Measurements from ENCODE around the gene GLYR1.
A peak's percentile ranks its signal among the peaks of the same experiment; 100 is the strongest.

The GLYR1 gene

DNA sequence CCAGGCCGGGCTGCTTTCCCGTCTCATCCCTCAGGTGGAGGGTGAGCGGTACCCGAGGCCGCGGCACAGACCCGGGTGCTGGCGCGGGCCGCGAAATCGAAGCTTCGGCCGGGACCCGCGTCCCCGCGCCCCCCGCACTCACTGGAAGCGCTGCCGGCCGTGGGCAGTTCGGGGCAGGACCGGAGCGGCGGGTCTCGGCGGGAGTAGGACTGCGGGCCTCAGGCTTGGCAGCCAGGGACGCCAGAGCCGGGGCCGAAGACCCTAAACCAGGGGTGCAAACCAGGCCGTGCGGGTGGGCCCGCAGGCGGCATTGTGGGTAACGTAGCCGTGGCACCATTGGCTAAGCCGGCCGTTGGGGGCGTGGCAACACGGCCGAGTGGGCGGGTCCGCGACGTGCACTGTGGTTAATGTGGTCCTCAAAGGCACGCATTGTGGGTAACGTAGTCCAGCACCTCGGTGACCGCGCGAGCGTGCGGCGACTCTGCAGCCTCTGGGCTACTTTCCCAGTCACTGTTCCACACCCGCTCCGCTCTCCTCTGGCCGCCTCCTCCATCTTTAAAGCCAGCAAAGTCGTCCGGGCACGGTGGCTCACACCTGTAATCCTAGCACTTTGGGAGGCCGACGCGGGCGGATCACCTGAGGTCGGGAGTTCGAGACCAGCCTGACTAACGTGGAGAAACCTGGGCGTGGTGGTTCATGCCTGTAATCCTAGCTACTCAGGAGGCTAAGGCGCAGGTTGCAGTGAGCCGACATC is 80.0 kb downstream of the GLYR1 start, which contains the start of gene ZNF500 (continued):
- peak; percentile 47; the same call in 1 of the 2 replicates for TF ChIP-seq ZEB2 (tag by site-specific recombination; IDR thresholded peaks at IDR 0.05)
- TF ChIP-seq, protein P1, sequence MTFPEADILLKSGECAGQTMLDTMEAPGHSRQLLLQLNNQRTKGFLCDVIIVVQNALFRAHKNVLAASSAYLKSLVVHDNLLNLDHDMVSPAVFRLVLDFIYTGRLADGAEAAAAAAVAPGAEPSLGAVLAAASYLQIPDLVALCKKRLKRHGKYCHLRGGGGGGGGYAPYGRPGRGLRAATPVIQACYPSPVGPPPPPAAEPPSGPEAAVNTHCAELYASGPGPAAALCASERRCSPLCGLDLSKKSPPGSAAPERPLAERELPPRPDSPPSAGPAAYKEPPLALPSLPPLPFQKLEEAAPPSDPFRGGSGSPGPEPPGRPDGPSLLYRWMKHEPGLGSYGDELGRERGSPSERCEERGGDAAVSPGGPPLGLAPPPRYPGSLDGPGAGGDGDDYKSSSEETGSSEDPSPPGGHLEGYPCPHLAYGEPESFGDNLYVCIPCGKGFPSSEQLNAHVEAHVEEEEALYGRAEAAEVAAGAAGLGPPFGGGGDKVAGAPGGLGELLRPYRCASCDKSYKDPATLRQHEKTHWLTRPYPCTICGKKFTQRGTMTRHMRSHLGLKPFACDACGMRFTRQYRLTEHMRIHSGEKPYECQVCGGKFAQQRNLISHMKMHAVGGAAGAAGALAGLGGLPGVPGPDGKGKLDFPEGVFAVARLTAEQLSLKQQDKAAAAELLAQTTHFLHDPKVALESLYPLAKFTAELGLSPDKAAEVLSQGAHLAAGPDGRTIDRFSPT (tag by site-specific recombination; IDR thresholded peaks at IDR 0.05), result peak; percentile 91
- TF ChIP-seq, protein P2, sequence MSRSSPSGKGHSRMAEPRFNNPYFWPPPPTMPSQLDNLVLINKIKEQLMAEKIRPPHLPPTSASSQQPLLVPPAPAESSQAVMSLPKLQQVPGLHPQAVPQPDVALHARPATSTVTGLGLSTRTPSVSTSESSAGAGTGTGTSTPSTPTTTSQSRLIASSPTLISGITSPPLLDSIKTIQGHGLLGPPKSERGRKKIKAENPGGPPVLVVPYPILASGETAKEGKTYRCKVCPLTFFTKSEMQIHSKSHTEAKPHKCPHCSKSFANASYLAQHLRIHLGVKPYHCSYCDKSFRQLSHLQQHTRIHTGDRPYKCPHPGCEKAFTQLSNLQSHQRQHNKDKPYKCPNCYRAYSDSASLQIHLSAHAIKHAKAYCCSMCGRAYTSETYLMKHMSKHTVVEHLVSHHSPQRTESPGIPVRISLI (tag by site-specific recombination; IDR thresholded peaks at IDR 0.05), result no peak
- TF ChIP-seq, protein P3, sequence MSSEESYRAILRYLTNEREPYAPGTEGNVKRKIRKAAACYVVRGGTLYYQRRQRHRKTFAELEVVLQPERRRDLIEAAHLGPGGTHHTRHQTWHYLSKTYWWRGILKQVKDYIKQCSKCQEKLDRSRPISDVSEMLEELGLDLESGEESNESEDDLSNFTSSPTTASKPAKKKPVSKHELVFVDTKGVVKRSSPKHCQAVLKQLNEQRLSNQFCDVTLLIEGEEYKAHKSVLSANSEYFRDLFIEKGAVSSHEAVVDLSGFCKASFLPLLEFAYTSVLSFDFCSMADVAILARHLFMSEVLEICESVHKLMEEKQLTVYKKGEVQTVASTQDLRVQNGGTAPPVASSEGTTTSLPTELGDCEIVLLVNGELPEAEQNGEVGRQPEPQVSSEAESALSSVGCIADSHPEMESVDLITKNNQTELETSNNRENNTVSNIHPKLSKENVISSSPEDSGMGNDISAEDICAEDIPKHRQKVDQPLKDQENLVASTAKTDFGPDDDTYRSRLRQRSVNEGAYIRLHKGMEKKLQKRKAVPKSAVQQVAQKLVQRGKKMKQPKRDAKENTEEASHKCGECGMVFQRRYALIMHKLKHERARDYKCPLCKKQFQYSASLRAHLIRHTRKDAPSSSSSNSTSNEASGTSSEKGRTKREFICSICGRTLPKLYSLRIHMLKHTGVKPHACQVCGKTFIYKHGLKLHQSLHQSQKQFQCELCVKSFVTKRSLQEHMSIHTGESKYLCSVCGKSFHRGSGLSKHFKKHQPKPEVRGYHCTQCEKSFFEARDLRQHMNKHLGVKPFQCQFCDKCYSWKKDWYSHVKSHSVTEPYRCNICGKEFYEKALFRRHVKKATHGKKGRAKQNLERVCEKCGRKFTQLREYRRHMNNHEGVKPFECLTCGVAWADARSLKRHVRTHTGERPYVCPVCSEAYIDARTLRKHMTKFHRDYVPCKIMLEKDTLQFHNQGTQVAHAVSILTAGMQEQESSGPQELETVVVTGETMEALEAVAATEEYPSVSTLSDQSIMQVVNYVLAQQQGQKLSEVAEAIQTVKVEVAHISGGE (tag by site-specific recombination; conservative IDR thresholded peaks at IDR 0.05; ENCODE audit: low read depth), result peak; percentile 43

DNA sequence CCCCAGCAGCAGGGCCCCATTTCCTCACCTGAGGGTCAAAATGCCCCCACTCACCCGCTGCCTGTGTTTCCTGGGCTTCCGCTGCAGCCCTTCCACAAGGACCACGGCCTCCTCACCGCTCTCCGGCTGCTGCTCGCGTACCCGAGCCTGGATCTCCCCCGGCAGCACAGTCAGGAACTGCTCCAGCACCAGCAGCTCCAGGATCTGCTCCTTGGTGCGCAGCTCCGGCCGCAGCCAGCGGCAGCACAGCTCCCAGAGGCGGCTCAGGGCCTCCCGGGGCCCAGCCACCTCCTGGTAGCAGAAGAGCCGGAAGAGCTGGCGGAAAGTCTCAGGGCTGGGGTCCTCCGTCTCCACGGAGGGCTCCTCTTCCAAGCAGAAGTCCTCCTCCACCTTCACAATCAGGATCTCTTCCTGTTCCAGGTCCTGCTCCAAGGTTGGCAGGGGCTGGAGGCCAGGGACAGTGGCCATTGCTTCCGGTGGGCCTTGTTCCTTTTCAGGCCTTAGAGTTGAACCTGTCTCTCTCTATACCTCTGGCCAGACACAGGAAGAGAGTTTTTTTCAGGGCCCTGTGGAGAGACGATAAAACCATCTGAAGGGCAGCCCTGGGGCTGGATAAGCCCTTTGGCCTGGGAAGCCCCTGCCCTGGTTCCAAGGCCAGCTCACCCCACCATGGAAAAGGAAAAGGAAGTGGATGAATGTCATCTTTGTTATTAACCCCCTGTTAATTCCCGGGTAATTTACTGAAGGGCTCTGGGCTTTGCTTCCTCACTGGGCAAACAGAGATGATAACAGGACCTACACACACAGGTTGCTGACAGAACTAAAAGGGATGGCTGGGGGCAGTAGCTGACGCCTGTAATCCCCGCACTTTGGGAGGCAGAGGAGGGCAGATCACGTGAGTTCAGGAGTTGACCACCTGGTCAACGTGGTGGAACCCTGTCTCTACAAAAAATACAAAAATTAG is 81.3 kb downstream of the GLYR1 start:
- TF ChIP-seq ZNF600 (tag by site-specific recombination; IDR thresholded peaks at IDR 0.05) (peak; percentile 34; the same call in 1 of the 2 replicates), ZNF777 (tag by site-specific recombination; IDR thresholded peaks at IDR 0.05; ENCODE audit: borderline replicate concordance) (no peak), ZNF571 (tag by site-specific recombination; IDR thresholded peaks at IDR 0.05) (no peak)
- TF ChIP-seq, protein P4, sequence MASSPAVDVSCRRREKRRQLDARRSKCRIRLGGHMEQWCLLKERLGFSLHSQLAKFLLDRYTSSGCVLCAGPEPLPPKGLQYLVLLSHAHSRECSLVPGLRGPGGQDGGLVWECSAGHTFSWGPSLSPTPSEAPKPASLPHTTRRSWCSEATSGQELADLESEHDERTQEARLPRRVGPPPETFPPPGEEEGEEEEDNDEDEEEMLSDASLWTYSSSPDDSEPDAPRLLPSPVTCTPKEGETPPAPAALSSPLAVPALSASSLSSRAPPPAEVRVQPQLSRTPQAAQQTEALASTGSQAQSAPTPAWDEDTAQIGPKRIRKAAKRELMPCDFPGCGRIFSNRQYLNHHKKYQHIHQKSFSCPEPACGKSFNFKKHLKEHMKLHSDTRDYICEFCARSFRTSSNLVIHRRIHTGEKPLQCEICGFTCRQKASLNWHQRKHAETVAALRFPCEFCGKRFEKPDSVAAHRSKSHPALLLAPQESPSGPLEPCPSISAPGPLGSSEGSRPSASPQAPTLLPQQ (tag by site-specific recombination; IDR thresholded peaks at IDR 0.05), result no peak
- no peaks in the 10 kb centered on the region for H3K9me3 ChIP-seq (ENCODE audit: control insufficient read depth, insufficient read depth, low read depth, low read length)
- no peak overlapping the region; the same call in 1 of the 2 replicates for H3K27ac ChIP-seq (ENCODE audit: extremely low read depth, low read depth, low read length)
- no peaks in the 10 kb centered on the region; the same call in 1 of the 2 replicates for H3K4me1 ChIP-seq (ENCODE audit: control insufficient read depth, insufficient read depth, low read length)
- ChIA-PET POLR2A (interaction anchor here (3.9 kb wide), 1 partner anchor 32 kb away, joined by 43 read pairs; the partner anchor contains the start of genes ANKS3 and DNAAF8), CTCF (interaction anchor here (0.6 to 1.1 kb wide), 3 partner anchors 37 to 386 kb away, joined by 3 to 4 read pairs (median 3); no protein-coding TSS in a partner anchor)
- H3K4me3 ChIP-seq (ENCODE audit: low read depth, low read length), result peak overlapping the region; percentile 76
- peaks cover 10 to 41% of the 10 kb centered on the region in 2 experiments; a peak in 2 of 3 replicates for H3K36me3 ChIP-seq (ENCODE audit: control insufficient read depth in 2 of 2, insufficient read depth in 1 of 2, low read length in 2 of 2)

DNA sequence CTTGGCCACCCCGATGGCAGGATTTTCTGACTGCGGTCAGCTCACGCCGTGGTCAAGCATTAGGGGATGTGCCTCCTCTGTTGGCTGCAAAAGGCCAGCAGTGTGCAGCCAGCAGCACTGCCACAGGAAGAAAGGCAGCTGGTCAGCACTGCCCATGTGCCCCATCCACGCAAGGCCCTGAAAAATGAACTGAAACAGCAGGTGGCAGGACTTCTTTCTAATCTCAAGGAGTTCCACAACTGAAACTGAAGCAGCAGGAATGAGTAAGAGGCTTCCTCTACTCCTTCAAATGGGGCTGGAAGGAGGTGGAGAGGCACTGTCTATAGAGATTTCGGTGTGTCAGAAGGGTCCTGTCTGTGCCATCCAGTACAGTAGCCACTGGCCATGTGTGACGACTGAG is 83.3 kb downstream of the GLYR1 start:
- ChIA-PET POLR2A (interaction anchor here (1.5 kb wide), 1 partner anchor 29 kb away, joined by 6 read pairs; the partner anchor contains the start of genes ANKS3 and DNAAF8), CTCF (no interaction called here)
- no peaks in the 10 kb centered on the region; the same call in 1 of the 2 replicates for H3K4me1 ChIP-seq (ENCODE audit: control insufficient read depth, insufficient read depth, low read length)
- H3K4me3 ChIP-seq (ENCODE audit: low read depth, low read length), result no peak overlapping the region
- H3K36me3 ChIP-seq (ENCODE audit: control insufficient read depth in 2 of 2, insufficient read depth in 1 of 2, low read length in 2 of 2), result peaks cover 23 to 61% of the 10 kb centered on the region in 2 experiments
- H3K27ac ChIP-seq (ENCODE audit: extremely low read depth, low read depth, low read length), result no peak overlapping the region
- H3K9me3 ChIP-seq (ENCODE audit: control insufficient read depth, insufficient read depth, low read depth, low read length), result no peaks in the 10 kb centered on the region
- TF ChIP-seq ZNF510 (tag by site-specific recombination; IDR thresholded peaks at IDR 0.05; ENCODE audit: insufficient replicate concordance) (no peak), EGR2 (tag by site-specific recombination; IDR thresholded peaks at IDR 0.05; ENCODE audit: low read depth) (no peak), MYNN (tag by site-specific recombination; IDR thresholded peaks at IDR 0.05; ENCODE audit: borderline replicate concordance) (no peak), ZNF157 (tag by site-specific recombination; IDR thresholded peaks at IDR 0.05) (no peak), ZNF426 (tag by site-specific recombination; IDR thresholded peaks at IDR 0.05) (no peak), ZNF529 (tag by site-specific recombination; IDR thresholded peaks at IDR 0.05; ENCODE audit: insufficient replicate concordance) (no peak), ZNF501 (tag by site-specific recombination; IDR thresholded peaks at IDR 0.05) (no peak), ZNF560 (tag by site-specific recombination; IDR thresholded peaks at IDR 0.05; ENCODE audit: borderline replicate concordance) (no peak), HOXA7 (CRISPR knock-in tag; IDR thresholded peaks at IDR 0.05; ENCODE audit: borderline replicate concordance) (no peak), ZNF132 (tag by site-specific recombination; IDR thresholded peaks at IDR 0.05; ENCODE audit: borderline replicate concordance) (no peak)
- TF ChIP-seq, protein P5, sequence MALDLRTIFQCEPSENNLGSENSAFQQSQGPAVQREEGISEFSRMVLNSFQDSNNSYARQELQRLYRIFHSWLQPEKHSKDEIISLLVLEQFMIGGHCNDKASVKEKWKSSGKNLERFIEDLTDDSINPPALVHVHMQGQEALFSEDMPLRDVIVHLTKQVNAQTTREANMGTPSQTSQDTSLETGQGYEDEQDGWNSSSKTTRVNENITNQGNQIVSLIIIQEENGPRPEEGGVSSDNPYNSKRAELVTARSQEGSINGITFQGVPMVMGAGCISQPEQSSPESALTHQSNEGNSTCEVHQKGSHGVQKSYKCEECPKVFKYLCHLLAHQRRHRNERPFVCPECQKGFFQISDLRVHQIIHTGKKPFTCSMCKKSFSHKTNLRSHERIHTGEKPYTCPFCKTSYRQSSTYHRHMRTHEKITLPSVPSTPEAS (tag by site-specific recombination; IDR thresholded peaks at IDR 0.05), result no peak
